HepG2 (cell line): Measurements from ENCODE around the gene THUMPD1. TPM values are rescaled to one million over a fixed set of nuclear protein-coding genes. Genes with fewer than 3 reads are reported as not detected.

Experiments
- ARID5B ChIP-seq: IDR thresholded peaks from 2 replicates; pipeline ENCODE4 v1.4.0; 2020; ENCODE audit warnings: mild to moderate bottlenecking, missing genetic modification reagents
- ATRX ChIP-seq: sonication (generic); formaldehyde crosslinking; IDR thresholded peaks from 2 replicates; pipeline ENCODE4 v1.4.0; 2020; ENCODE audit warnings: missing genetic modification reagents, borderline replicate concordance
- BCL3 ChIP-seq: sonication (generic); formaldehyde crosslinking; IDR thresholded peaks from 2 replicates; pipeline ENCODE4 v1.5.1; 2020; ENCODE audit warnings: mild to moderate bottlenecking, missing genetic modification reagents, moderate library complexity
- E2F5 ChIP-seq: sonication (generic); formaldehyde crosslinking; conservative IDR thresholded peaks from 2 replicates; pipeline ENCODE4 v1.4.0; 2020; ENCODE audit warnings: missing genetic modification reagents
- EZH2 ChIP-seq: conservative IDR thresholded peaks from 2 replicates; pipeline ENCODE4 v1.6.1; 2012; ENCODE audit warnings: mild to moderate bottlenecking, low read depth, low read length, moderate library complexity
- GPBP1L1 ChIP-seq: sonication (generic); formaldehyde crosslinking; IDR thresholded peaks from 2 replicates; pipeline ENCODE4 v1.5.0; 2020; ENCODE audit warnings: mild to moderate bottlenecking, missing genetic modification reagents
- PPARG ChIP-seq: conservative IDR thresholded peaks from 2 replicates; pipeline ENCODE4 v1.6.1; 2016; ENCODE audit warnings: missing biosample characterization, missing genetic modification reagents
- SMARCC2 ChIP-seq: fragments of 450-650 bp; IDR thresholded peaks from 2 replicates; pipeline ENCODE4 v1.6.1; 2017; ENCODE audit warnings: antibody characterized with exemption, mild to moderate bottlenecking
- SRF ChIP-seq: IDR thresholded peaks from 2 replicates; pipeline ENCODE4 v1.6.1; 2011; ENCODE audit warnings: mild to moderate bottlenecking, low read depth, low read length, moderate library complexity
- TMF1 ChIP-seq: sonication (generic); formaldehyde crosslinking; IDR thresholded peaks from 2 replicates; pipeline ENCODE4 v1.8.1; 2022; ENCODE audit warnings: low read depth, missing genetic modification reagents
- ZNF329 ChIP-seq: sonication (generic); formaldehyde crosslinking; IDR thresholded peaks from 2 replicates; pipeline ENCODE4 v1.9.0; 2021; ENCODE audit warnings: low read depth, mild to moderate bottlenecking, missing genetic modification reagents
- ZNF335 ChIP-seq: sonication (generic); formaldehyde crosslinking; IDR thresholded peaks from 2 replicates; pipeline ENCODE4 v1.4.0; 2020; ENCODE audit warnings: missing genetic modification reagents
- ZNF550 ChIP-seq: sonication (generic); formaldehyde crosslinking; IDR thresholded peaks from 2 replicates; pipeline ENCODE4 v1.4.0; 2020; ENCODE audit warnings: mild to moderate bottlenecking, missing genetic modification reagents, borderline replicate concordance
- ZNF562 ChIP-seq: sonication (generic); formaldehyde crosslinking; IDR thresholded peaks from 2 replicates; pipeline ENCODE4 v1.8.0; 2022; ENCODE audit warnings: missing genetic modification reagents, borderline replicate concordance
- ZNF660 ChIP-seq: sonication (generic); formaldehyde crosslinking; IDR thresholded peaks from 2 replicates; pipeline ENCODE4 v1.5.1; 2020; ENCODE audit warnings: mild to moderate bottlenecking, low read depth, missing genetic modification reagents, borderline replicate concordance
- ZNF737 ChIP-seq: sonication (generic); formaldehyde crosslinking; IDR thresholded peaks from 2 replicates; pipeline ENCODE4 v1.5.0; 2020; ENCODE audit warnings: missing genetic modification reagents, mild to moderate bottlenecking, borderline replicate concordance
- polyA plus RNA-seq, 8 experiments: library from polyadenylated mRNA; depleted of rRNA in 3 of 8; stranded (reverse) in 7 of 8; unstranded in 1 of 8; fragments of >200 nt; fragmentation: Illumina TruSeq in 4 of 8; extraction: Trizol in 4 of 8; gene quantifications; 2 replicates each; pipeline versions ENCODE4 v1.2.1 to v1.2.3, GENCODE V29; 2011 to 2016; ENCODE audit warnings: low read depth in 4 of 8, missing spikeins in 1 of 8, mixed read lengths in 1 of 8; ENCODE audit not compliant: insufficient read depth in 1 of 8
- total RNA-seq, 5 experiments: library from RNA; depleted of rRNA; stranded (reverse); fragments of >200 nt; fragmentation: Illumina TruSeq; extraction: Trizol; gene quantifications; 2 replicates each; pipeline ENCODE4 v1.2.3, GENCODE V29; 2016; ENCODE audit warnings: low read depth in 1 of 5
- TF ChIP-seq, protein P1 (sequence below): sonication (generic); formaldehyde crosslinking; IDR thresholded peaks from 2 replicates; pipeline ENCODE4 v1.5.0; 2020; ENCODE audit warnings: missing genetic modification reagents
- TF ChIP-seq, protein P2 (sequence below): sonication (generic); formaldehyde crosslinking; IDR thresholded peaks from 2 replicates; pipeline ENCODE4 v1.4.0; 2020; ENCODE audit warnings: mild to moderate bottlenecking, missing genetic modification reagents

Gene THUMPD1
- total and polyA plus RNA-seq, 2 of the 13 experiments (the other 11 are each of a cell fraction or from before 2014, with no cell fraction given) = 22.7 to 69.1 TPM

DNA sequence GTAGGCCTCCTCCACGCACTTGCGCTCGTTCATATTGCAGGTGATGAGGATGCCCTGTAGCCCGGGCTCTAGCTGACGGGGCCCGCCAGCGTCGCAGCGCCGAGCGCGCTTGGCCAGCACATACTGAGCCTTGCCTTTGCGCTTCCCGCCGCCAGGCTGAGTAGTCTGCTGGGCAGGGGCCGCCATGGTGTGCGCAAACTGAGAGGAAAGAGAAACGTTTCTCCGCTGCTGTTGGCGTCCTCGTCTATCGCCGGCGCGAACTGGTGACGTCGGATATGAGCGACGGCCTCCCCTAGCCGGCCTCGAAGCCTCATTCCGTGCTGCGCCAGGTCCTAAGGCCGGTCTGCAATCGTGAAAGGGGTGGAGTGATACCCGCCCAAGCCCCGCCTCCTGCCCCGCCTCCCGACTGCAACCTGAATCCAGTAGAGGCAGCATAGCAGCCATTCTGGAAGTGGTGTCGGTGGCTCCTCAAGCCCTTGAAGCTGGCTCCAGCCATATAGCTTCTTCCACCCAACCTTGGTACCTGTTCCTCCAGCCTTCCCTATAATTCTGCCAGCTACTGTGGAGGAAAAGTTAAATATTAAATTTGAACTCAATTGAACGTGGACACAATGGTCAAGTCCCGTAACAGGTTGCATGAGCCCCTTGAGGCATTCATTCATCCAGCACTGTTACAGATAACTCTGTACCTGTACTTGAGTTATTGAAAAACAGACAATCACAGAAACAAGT, at the start of gene THUMPD1 (continued):
- TF ChIP-seq, protein P1, sequence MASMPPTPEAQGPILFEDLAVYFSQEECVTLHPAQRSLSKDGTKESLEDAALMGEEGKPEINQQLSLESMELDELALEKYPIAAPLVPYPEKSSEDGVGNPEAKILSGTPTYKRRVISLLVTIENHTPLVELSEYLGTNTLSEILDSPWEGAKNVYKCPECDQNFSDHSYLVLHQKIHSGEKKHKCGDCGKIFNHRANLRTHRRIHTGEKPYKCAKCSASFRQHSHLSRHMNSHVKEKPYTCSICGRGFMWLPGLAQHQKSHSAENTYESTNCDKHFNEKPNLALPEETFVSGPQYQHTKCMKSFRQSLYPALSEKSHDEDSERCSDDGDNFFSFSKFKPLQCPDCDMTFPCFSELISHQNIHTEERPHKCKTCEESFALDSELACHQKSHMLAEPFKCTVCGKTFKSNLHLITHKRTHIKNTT (CRISPR knock-in tag) = no peak
- TF ChIP-seq ATRX (CRISPR knock-in tag) (peak; percentile 92; the same call in 1 of the 2 replicates), ZNF329 (CRISPR knock-in tag) (peak; percentile 65; the same call in 1 of the 2 replicates), ARID5B (CRISPR knock-in tag) (peak; percentile 81), ZNF550 (CRISPR knock-in tag) (no peak), ZNF562 (CRISPR knock-in tag) (no peak), GPBP1L1 (CRISPR knock-in tag) (no peak), ZNF737 (CRISPR knock-in tag) (0 out of 2 replicates have a peak, but pooled peaks have one; percentile 63), SRF (peak; percentile 92), E2F5 (CRISPR knock-in tag) (peak; percentile 88), ZNF335 (peak; percentile 97), TMF1 (peak; percentile 91), PPARG (CRISPR knock-in tag) (peak; percentile 65), BCL3 (peak; percentile 93), ZNF660 (CRISPR knock-in tag) (no peak), EZH2 (no peak), SMARCC2 (no peak)
- TF ChIP-seq, protein P2, sequence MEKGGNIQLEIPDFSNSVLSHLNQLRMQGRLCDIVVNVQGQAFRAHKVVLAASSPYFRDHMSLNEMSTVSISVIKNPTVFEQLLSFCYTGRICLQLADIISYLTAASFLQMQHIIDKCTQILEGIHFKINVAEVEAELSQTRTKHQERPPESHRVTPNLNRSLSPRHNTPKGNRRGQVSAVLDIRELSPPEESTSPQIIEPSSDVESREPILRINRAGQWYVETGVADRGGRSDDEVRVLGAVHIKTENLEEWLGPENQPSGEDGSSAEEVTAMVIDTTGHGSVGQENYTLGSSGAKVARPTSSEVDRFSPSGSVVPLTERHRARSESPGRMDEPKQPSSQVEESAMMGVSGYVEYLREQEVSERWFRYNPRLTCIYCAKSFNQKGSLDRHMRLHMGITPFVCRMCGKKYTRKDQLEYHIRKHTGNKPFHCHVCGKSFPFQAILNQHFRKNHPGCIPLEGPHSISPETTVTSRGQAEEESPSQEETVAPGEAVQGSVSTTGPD = peak; percentile 32; the same call in 1 of the 2 replicates
